Type B pancreatic cell (in vitro differentiated cells): ENCODE data around the gene DAB2IP. TPM values are rescaled to one million over a fixed set of nuclear protein-coding genes. Genes with fewer than 3 reads are reported as not detected.

Source experiments
- DNase-seq: peaks from one replicate; pipeline ENCODE4 v3.0.0; 2021; ENCODE audit warnings: mixed read lengths; ENCODE audit not compliant: unreplicated experiment; ENCODE audit errors: extremely low spot score
- H3K27ac Mint-ChIP-seq: 2 replicates; pipeline ENCODE4 v1.8.0; 2021; ENCODE audit warnings: mild to moderate bottlenecking, mixed read lengths
- H3K27me3 Mint-ChIP-seq: 2 replicates; pipeline ENCODE4 v1.8.0; 2021; ENCODE audit warnings: mixed read lengths
- H3K36me3 Mint-ChIP-seq: 2 replicates; pipeline ENCODE4 v1.8.0; 2021; ENCODE audit warnings: mixed read lengths
- H3K4me1 Mint-ChIP-seq: one replicate; pipeline ENCODE4 v1.8.0; 2021; ENCODE audit warnings: mixed read lengths; ENCODE audit not compliant: unreplicated experiment
- H3K4me3 Mint-ChIP-seq: 2 replicates; pipeline ENCODE4 v1.8.0; 2021; ENCODE audit warnings: mild to moderate bottlenecking, mixed read lengths
- H3K9me3 Mint-ChIP-seq: 2 replicates; pipeline ENCODE4 v1.8.0; 2021; ENCODE audit warnings: mixed read lengths
- total RNA-seq: library from RNA; stranded (reverse); gene quantifications from 2 replicates; pipeline ENCODE4 v1.2.1, GENCODE V29; 2021; ENCODE audit warnings: low replicate concordance
- TF ChIP-seq, protein P1 (sequence below): fragments of 200-600 bp; sonication (generic); conservative IDR thresholded peaks from 2 replicates; pipeline ENCODE4 v1.5.0; 2021; ENCODE audit warnings: antibody characterized with exemption, mild to moderate bottlenecking

The DAB2IP gene
- total RNA-seq, 1 donor from 2014 or later, result 57.2 TPM

DNA sequence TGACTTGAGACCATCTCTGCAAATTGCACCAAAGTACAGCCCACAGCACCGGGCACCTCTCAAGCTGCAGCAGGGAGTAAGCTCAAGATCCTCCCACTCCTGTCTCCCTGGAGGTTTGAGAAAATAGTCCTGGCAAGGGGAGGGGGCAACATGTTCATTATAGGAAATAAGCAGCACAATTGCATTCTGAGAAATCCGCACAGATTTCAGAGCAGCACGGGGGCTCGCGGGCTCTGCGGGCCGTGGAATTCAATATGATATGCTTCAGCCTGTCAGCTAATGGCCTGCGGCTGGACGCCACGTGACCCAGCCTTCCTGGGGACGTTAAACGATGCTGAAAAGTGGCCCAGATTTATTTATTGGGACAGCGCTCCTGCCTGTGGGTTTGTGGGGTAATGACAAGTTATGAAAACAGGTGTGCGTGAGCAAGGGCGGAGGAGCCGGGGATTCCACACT, 156.4 kb downstream of the DAB2IP start:
- no peaks in the 10 kb centered on the region for H3K27me3 Mint-ChIP-seq
- H3K27ac Mint-ChIP-seq, result no peak overlapping the region
- no peaks in the 10 kb centered on the region for H3K36me3 Mint-ChIP-seq
- DNase-seq, result no peak
- H3K4me3 Mint-ChIP-seq, result no peak overlapping the region
- H3K9me3 Mint-ChIP-seq, result peaks cover 11% of the 10 kb centered on the region
- H3K4me1 Mint-ChIP-seq, result no peaks in the 10 kb centered on the region
- TF ChIP-seq, protein P1, sequence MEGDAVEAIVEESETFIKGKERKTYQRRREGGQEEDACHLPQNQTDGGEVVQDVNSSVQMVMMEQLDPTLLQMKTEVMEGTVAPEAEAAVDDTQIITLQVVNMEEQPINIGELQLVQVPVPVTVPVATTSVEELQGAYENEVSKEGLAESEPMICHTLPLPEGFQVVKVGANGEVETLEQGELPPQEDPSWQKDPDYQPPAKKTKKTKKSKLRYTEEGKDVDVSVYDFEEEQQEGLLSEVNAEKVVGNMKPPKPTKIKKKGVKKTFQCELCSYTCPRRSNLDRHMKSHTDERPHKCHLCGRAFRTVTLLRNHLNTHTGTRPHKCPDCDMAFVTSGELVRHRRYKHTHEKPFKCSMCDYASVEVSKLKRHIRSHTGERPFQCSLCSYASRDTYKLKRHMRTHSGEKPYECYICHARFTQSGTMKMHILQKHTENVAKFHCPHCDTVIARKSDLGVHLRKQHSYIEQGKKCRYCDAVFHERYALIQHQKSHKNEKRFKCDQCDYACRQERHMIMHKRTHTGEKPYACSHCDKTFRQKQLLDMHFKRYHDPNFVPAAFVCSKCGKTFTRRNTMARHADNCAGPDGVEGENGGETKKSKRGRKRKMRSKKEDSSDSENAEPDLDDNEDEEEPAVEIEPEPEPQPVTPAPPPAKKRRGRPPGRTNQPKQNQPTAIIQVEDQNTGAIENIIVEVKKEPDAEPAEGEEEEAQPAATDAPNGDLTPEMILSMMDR, result no peak

DNA sequence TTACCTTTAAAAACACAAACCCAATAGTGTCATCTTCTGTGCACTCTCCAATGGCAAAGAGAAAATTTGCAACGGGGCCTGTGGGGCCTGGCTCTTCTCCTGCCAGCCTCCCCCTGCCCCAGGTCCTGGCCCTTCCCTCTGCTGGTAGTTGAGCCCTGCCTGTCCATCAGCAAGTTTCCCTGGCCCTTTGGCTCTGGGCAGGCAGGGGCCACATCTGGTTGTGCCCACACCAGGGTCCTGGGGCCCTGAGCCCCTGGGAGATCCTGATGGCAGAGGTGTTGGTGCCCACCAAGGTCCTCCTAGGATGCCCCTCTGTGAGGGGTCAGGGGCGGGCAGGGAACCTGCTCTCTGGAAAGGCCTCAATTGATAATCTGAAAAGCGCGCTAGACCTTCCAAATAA, 157.3 kb downstream of the DAB2IP start:
- H3K27ac Mint-ChIP-seq, result no peak overlapping the region
- peaks cover 11% of the 10 kb centered on the region for H3K9me3 Mint-ChIP-seq
- no peaks in the 10 kb centered on the region for H3K27me3 Mint-ChIP-seq
- no peaks in the 10 kb centered on the region for H3K4me1 Mint-ChIP-seq
- no peak overlapping the region for H3K4me3 Mint-ChIP-seq
- no peaks in the 10 kb centered on the region for H3K36me3 Mint-ChIP-seq
- no peak for DNase-seq
- TF ChIP-seq, protein P1, result no peak

- Mint-ChIP-seq H3K27ac (no peak overlapping the region), H3K9me3 (peaks cover 5% of the 10 kb centered on the region), H3K4me1 (no peaks in the 10 kb centered on the region), H3K27me3 (no peaks in the 10 kb centered on the region), H3K36me3 (no peaks in the 10 kb centered on the region), H3K4me3 (no peak overlapping the region)
- DNase-seq, result no peak
- TF ChIP-seq, protein P1, result no peak
These were observed 158.1 kb downstream of the DAB2IP start for GRCh38 chr9:121809356-121810050.

DNA sequence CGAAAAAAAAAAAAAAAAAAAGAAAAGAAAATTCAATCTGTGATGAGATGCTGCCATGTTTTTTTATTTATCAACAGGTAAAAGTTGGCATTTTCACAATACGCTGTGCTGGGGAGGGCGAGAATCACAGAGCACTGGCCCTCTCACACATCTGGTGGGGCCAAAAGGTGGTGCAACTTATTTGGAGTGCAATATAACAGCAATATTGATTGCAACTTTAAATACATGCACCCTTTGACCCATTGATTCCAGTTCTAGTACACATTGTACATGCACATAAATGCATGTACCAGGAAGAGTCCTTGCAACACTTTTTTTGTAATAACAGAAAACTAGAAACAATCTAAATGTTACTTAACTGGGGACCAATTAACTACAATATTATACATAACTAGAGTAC, 159.1 kb downstream of the DAB2IP start:
- H3K27ac Mint-ChIP-seq, result no peak overlapping the region
- no peaks in the 10 kb centered on the region for H3K36me3 Mint-ChIP-seq
- no peak overlapping the region for H3K4me3 Mint-ChIP-seq
- no peak for DNase-seq
- TF ChIP-seq, protein P1, result no peak
- H3K9me3 Mint-ChIP-seq, result no peaks in the 10 kb centered on the region
- H3K4me1 Mint-ChIP-seq, result peaks cover 7% of the 10 kb centered on the region
- H3K27me3 Mint-ChIP-seq, result no peaks in the 10 kb centered on the region

DNA sequence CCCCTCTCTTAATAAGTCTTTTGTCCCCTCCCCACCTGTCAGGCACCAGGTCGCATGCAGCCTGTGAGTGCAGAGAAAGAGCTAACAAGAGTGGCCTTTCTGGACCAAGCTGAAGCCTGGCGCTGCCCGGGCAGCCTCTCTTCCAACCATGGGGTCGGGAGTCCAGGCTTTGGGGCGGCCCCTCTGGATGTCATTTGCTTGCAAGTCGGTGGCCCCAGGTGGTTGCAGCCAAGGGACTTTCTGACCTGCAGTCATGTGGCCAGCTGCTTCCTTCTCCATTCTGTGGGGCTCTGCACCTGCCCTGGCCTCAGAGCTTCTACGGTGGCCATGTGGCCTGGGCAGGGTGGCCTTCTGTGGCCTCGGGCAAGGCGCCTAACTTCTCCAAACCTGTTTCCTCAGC, 159.7 kb downstream of the DAB2IP start:
- H3K4me3 Mint-ChIP-seq, result no peak overlapping the region
- DNase-seq, result no peak
- TF ChIP-seq, protein P1, result no peak
- no peaks in the 10 kb centered on the region for H3K36me3 Mint-ChIP-seq
- H3K27me3 Mint-ChIP-seq, result no peaks in the 10 kb centered on the region
- H3K9me3 Mint-ChIP-seq, result no peaks in the 10 kb centered on the region
- peaks cover 14% of the 10 kb centered on the region for H3K4me1 Mint-ChIP-seq
- H3K27ac Mint-ChIP-seq, result no peak overlapping the region
